Suprapubic skin (tissue), 3 donors: Measurements from ENCODE around the gene UGGT1.

ENCODE experiments used
- CTCF ChIP-seq, 2 donors: fragments of 200-600 bp in 1 of 2; fragments of 450-650 bp in 1 of 2; sonication (generic) in 1 of 2; IDR thresholded peaks; one replicate each; pipeline ENCODE4 v1.5.1; 2016 to 2019; ENCODE audit warnings: antibody characterized with exemption in 2 of 2, mild to moderate bottlenecking in 1 of 2, moderate library complexity in 1 of 2
- POLR2A ChIP-seq, 2 donors: fragments of 450-650 bp; IDR thresholded peaks; one replicate each; pipeline ENCODE4 v1.6.1; 2017; ENCODE audit warnings: antibody characterized with exemption in 2 of 2, mild to moderate bottlenecking in 2 of 2, moderate library complexity in 2 of 2

DNA sequence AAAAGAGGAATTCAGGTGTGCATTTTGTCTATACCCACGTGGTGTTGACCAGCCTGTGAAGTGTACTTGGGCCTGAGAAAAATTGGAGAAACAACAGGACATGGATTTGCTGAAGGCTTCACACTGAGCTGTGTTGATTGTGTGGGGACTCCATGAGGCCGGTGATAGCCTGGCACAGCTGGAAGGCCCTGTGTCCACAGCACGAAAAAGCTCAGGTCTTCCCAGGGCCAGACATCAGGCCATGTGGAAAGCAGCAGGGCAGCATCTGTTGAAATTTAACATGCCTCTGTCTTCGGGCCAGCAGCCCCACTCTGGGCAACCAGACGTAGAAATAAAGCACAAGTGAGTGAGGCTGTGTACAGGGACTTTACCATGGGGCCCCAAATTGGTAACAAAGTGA, 143.6 kb downstream of the UGGT1 start:
- TF ChIP-seq POLR2A (IDR thresholded peaks at IDR 0.05): no peak
- no peak for TF ChIP-seq CTCF (IDR thresholded peaks at IDR 0.05)
